AG09309 (cell line): Measurements from ENCODE around the gene AK8.

Source experiments
- DNase-seq: peaks from one replicate; pipeline ENCODE4 v3.0.0-alpha.2; 2010; ENCODE audit warnings: low read depth
- H3K4me3 ChIP-seq: 2 replicates; pipeline ENCODE4 v1.5.1; 2011; ENCODE audit warnings: mild to moderate bottlenecking, low read depth, low read length, moderate library complexity; ENCODE audit not compliant: control insufficient read depth
- TF ChIP-seq, protein P1 (sequence below): IDR thresholded peaks from 2 replicates; pipeline ENCODE4 v1.5.1; 2011; ENCODE audit warnings: mild to moderate bottlenecking, low read depth, low read length, inconsistent platforms; ENCODE audit not compliant: insufficient read depth, control insufficient read depth; ENCODE audit errors: missing control alignments

Gene AK8

GRCh38 chr9:132743931-132744479 lies 134.1 kb downstream of the AK8 start:
- TF ChIP-seq, protein P1, sequence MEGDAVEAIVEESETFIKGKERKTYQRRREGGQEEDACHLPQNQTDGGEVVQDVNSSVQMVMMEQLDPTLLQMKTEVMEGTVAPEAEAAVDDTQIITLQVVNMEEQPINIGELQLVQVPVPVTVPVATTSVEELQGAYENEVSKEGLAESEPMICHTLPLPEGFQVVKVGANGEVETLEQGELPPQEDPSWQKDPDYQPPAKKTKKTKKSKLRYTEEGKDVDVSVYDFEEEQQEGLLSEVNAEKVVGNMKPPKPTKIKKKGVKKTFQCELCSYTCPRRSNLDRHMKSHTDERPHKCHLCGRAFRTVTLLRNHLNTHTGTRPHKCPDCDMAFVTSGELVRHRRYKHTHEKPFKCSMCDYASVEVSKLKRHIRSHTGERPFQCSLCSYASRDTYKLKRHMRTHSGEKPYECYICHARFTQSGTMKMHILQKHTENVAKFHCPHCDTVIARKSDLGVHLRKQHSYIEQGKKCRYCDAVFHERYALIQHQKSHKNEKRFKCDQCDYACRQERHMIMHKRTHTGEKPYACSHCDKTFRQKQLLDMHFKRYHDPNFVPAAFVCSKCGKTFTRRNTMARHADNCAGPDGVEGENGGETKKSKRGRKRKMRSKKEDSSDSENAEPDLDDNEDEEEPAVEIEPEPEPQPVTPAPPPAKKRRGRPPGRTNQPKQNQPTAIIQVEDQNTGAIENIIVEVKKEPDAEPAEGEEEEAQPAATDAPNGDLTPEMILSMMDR = no peak

DNA sequence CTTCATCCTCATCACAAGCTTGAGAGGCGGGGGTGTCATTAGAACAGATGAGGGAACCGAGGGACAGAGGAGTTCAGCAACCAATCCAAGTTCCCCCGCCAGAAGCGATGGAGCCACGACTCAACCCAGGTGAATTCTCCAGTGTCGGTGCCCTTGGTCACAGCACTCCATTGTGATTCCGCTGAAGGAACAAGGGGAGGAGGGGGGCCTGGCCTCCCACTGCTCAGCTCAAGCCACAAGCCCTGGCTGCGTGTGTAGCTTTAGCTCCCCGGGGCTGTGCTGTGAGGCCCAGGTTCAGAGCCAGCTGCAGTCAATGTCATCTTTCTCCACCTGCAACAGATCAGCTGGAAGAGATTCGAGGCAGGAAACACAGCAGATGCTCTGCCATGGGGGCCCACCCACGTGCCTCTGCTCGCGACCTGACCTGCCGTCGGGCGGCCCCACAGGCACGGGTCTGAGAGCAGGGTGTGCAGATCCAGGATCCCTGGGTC lies 135.2 kb downstream of the AK8 start:
- no peak for DNase-seq
- TF ChIP-seq, protein P1 = no peak
- H3K4me3 ChIP-seq = no peak overlapping the region

More at GRCh38 chr9:132743931-132744479, 134.1 kb downstream of the AK8 start:
- H3K4me3 ChIP-seq = no peak overlapping the region
- no peak for DNase-seq

DNA sequence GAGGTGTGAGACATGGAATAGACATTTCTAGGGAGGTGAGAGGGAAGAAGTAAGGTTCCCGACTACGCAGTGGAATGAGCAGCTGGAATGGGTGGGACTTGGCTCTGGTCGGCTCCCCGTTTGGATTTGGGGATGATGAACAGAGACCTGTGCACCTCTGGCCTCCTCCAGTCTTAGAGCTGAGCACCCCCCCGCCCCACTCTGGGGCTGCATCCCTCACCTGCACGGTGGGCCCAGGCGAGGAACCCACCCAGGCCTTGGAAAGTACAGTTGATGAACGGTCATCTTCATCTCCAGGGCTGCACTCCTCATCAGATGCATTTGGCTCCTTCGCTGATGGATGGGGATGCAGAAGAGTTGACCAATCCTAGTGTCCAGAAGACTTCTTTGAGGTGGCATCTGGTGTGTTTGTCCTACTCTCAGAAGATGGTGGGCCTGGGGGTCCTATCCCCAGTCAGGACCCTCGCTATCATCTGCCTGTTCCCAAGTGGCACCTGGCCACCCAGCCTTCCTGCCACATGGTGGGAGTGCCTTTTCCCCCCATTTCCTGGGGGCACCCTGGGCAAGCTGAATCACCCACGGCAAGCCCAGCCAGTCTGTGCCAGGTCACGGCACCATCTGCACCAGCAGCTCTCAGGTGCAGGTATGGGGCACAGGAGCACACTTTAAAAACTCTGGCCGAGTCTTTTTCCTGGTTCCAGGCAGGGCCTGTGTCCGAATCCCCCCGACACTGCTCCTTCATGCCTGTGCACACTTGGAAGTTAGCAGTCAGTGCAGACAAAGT lies 137.4 kb downstream of the AK8 start:
- TF ChIP-seq, protein P1 = no peak
- no peak overlapping the region for H3K4me3 ChIP-seq
- DNase-seq = no peak

DNA sequence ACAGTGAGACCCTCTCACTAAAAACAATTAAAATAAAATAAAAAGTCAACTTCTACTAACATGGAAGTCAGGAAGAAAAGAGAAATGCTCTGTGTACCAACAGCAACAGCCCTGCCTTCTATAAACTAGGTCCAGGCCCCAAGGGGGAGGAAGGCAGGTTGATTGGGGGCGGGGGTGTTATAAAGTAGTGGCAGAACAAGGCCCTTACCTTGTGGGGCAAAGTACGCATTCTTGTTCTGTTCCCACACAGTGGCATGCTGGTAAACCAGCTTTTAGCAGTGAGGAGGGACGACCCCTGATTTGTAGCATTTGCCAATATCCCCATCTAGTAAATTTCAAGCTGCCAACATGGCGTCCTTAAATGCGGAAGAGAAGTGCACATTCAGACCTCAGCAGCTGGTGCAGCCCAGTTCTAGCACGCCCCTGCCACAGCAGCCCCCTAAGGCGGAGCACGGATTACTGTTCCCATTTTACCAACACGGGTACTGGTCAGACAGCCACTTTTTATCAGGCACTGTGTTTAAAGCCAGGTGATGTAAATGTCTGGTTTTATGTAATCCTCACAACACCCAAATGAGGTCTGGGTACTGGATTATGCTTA lies 138.3 kb downstream of the AK8 start:
- TF ChIP-seq, protein P1 = no peak
- no peak for DNase-seq
- no peak overlapping the region for H3K4me3 ChIP-seq

- no peak overlapping the region for H3K4me3 ChIP-seq
- TF ChIP-seq, protein P1 = no peak
- DNase-seq = no peak
Observed at GRCh38 chr9:132733260-132733815, 144.7 kb downstream of the AK8 start.

- TF ChIP-seq, protein P1 = no peak
- no peak overlapping the region for H3K4me3 ChIP-seq
- no peak for DNase-seq
Observed at GRCh38 chr9:132732326-132733259, 145.5 kb downstream of the AK8 start.
